Activated B cell treated with CpG ODN at 0.5 μM for 24 hours (primary cell): ENCODE measurements around the gene CA9. TPM values are rescaled to one million over a fixed set of nuclear protein-coding genes. Genes with fewer than 3 reads are reported as not detected.

ENCODE experiments used
- ATAC-seq: fragments of 200-7000 bp; cut with Tn5 transposase; one replicate; pipeline ENCODE4 v1.10.0; 2021; ENCODE audit warnings: low read depth, mild to moderate bottlenecking, moderate library complexity
- CTCF ChIA-PET: fragments of 350-600 bp; sonication (Branson Sonifier 250); formaldehyde crosslinking; loops from one replicate; lab custom pipeline; 2021; ENCODE audit warnings: antibody characterized with exemption; lab: Charles Lee
- POLR2A ChIA-PET: fragments of 350-600 bp; sonication (Branson Sonifier 250); formaldehyde crosslinking; loops from one replicate; lab custom pipeline; 2021; ENCODE audit warnings: antibody characterized with exemption; lab: Charles Lee
- DNase-seq: peaks from one replicate; pipeline ENCODE4 v3.0.0; 2022
- H3K27ac Mint-ChIP-seq: one replicate; pipeline ENCODE4 v1.8.0; 2020; ENCODE audit warnings: mixed read lengths
- H3K27me3 Mint-ChIP-seq: one replicate; pipeline ENCODE4 v1.8.0; 2021; ENCODE audit warnings: mixed read lengths
- H3K36me3 Mint-ChIP-seq: one replicate; pipeline ENCODE4 v1.8.0; 2021; ENCODE audit warnings: low read depth, mixed read lengths
- H3K4me1 Mint-ChIP-seq: one replicate; pipeline ENCODE4 v1.8.0; 2021; ENCODE audit warnings: mixed read lengths
- H3K4me3 Mint-ChIP-seq: one replicate; pipeline ENCODE4 v1.8.0; 2020; ENCODE audit warnings: mild to moderate bottlenecking, mixed read lengths
- H3K9me3 Mint-ChIP-seq: one replicate; pipeline ENCODE4 v1.8.0; 2020; ENCODE audit warnings: mixed read lengths
- intact Hi-C: fragments of 100-400 bp; cut with micrococcal nuclease; formaldehyde crosslinking; loops from one replicate; pipeline ENCODE4 v1.15.1; 2024
- total RNA-seq: library from RNA; stranded (reverse); gene quantifications from 2 replicates; pipeline ENCODE4 v1.2.3, GENCODE V29; 2022
- TF ChIP-seq, protein P1 (sequence below): fragments of 200-600 bp; IDR thresholded peaks from one replicate; pipeline ENCODE4 v1.8.0; 2022; ENCODE audit warnings: antibody characterized with exemption, mild to moderate bottlenecking

CA9 gene
- total RNA-seq, 1 donor from 2014 or later: not detected

- CTCF ChIA-PET: interaction anchor here (0.8 to 3.1 kb wide), 3 partner anchors 25 to 192 kb away, joined by 3 to 8 read pairs (median 4); partner anchors contain the start of gene ARHGEF39
- ATAC-seq (peak; percentile 21), DNase-seq (no peak)
- H3K4me1 Mint-ChIP-seq: peaks cover 12% of the 10 kb centered on the region
- POLR2A ChIA-PET: interaction anchor here (0.6 to 1.6 kb wide), 10 partner anchors 14 to 707 kb away, joined by 3 to 6 read pairs (median 4); partner anchors contain the start of genes CCDC107, CREB3, RMRP and TLN1
- peak overlapping the region; percentile 86 for H3K4me3 Mint-ChIP-seq
- H3K36me3 Mint-ChIP-seq: peaks cover 2% of the 10 kb centered on the region
- intact Hi-C loops: loop anchor here (1.0 kb wide), 1 partner anchor 25 kb away; the partner anchor contains the start of gene ARHGEF39
- no peak overlapping the region for H3K27ac Mint-ChIP-seq
- no peaks in the 10 kb centered on the region for H3K27me3 Mint-ChIP-seq
- TF ChIP-seq, protein P1, sequence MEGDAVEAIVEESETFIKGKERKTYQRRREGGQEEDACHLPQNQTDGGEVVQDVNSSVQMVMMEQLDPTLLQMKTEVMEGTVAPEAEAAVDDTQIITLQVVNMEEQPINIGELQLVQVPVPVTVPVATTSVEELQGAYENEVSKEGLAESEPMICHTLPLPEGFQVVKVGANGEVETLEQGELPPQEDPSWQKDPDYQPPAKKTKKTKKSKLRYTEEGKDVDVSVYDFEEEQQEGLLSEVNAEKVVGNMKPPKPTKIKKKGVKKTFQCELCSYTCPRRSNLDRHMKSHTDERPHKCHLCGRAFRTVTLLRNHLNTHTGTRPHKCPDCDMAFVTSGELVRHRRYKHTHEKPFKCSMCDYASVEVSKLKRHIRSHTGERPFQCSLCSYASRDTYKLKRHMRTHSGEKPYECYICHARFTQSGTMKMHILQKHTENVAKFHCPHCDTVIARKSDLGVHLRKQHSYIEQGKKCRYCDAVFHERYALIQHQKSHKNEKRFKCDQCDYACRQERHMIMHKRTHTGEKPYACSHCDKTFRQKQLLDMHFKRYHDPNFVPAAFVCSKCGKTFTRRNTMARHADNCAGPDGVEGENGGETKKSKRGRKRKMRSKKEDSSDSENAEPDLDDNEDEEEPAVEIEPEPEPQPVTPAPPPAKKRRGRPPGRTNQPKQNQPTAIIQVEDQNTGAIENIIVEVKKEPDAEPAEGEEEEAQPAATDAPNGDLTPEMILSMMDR: no peak
- H3K9me3 Mint-ChIP-seq: no peaks in the 10 kb centered on the region
These were observed 16.5 kb downstream of the CA9 start for GRCh38 chr9:35690294-35690613.

- DNase-seq (peak; percentile 27), ATAC-seq (peak; percentile 42)
- peak overlapping the region; percentile 76 for H3K27ac Mint-ChIP-seq
- ChIA-PET CTCF (interaction anchor here (0.8 to 3.1 kb wide), 6 partner anchors 26 to 192 kb away, joined by 3 to 8 read pairs (median 6); partner anchors contain the start of genes ARHGEF39, CCDC107, CREB3 and RMRP), POLR2A (interaction anchor here (0.6 to 1.6 kb wide), 10 partner anchors 14 to 708 kb away, joined by 3 to 6 read pairs (median 4); partner anchors contain the start of genes CCDC107, CREB3, RMRP and TLN1)
- peaks cover 2% of the 10 kb centered on the region for H3K36me3 Mint-ChIP-seq
- peaks cover 12% of the 10 kb centered on the region for H3K4me1 Mint-ChIP-seq
- no peaks in the 10 kb centered on the region for H3K27me3 Mint-ChIP-seq
- TF ChIP-seq, protein P1: no peak
- intact Hi-C loops: loop anchor here (1.0 kb wide), 1 partner anchor 25 kb away; the partner anchor contains the start of gene ARHGEF39
- H3K9me3 Mint-ChIP-seq: no peaks in the 10 kb centered on the region
- H3K4me3 Mint-ChIP-seq: peak overlapping the region; percentile 86
These were observed 17.0 kb downstream of the CA9 start for GRCh38 chr9:35690614-35691333.

GRCh38 chr9:35691334-35691650, 17.6 kb downstream of the CA9 start:
- ATAC-seq: peak; percentile 9
- CTCF ChIA-PET: interaction anchor here (0.8 to 3.1 kb wide), 5 partner anchors 34 to 191 kb away, joined by 3 to 8 read pairs (median 8); partner anchors contain the start of genes CCDC107, CREB3, RMRP and TLN1
- no peak for DNase-seq
- intact Hi-C loops: no loop called here
- no peaks in the 10 kb centered on the region for H3K27me3 Mint-ChIP-seq
- H3K4me1 Mint-ChIP-seq: peaks cover 13% of the 10 kb centered on the region
- POLR2A ChIA-PET: interaction anchor here (0.9 to 1.6 kb wide), 3 partner anchors 41 to 151 kb away, joined by 3 to 4 read pairs (median 4); partner anchors contain the start of genes CREB3 and TLN1
- H3K36me3 Mint-ChIP-seq: peaks cover 2% of the 10 kb centered on the region
- no peaks in the 10 kb centered on the region for H3K9me3 Mint-ChIP-seq
- peak overlapping the region; percentile 76 for H3K27ac Mint-ChIP-seq
- H3K4me3 Mint-ChIP-seq: peak overlapping the region; percentile 86
- TF ChIP-seq, protein P1: no peak

DNA sequence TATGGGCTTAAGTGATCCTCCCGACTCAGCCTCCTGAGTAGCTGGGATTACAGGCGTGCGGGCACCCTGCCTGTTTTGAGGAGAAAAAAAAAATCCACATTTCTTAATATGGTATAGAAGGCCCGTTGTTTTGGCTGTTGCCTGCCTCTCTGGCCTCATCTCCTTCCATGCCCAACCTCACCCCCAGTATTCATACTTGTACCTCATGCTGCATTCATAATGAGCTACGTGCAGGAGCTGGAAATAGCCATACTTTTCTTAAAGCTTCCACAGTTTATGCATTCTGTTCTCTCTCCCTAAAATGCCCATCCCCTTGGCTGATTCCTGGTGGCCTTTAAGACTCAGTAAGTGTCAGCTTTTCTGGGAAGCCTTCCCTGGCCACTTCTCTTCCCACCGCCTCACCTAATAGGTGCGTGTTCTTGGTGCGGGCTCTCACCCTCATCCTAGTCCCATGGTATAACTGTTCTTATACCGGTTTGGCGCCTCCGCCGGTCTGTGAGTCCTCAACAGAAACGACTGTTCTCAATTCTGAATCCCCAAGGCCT, 18.1 kb downstream of the CA9 start:
- ATAC-seq: no peak
- Mint-ChIP-seq H3K9me3 (no peaks in the 10 kb centered on the region), H3K4me1 (peaks cover 19% of the 10 kb centered on the region), H3K36me3 (peaks cover 2% of the 10 kb centered on the region), H3K27me3 (no peaks in the 10 kb centered on the region), H3K4me3 (peak overlapping the region; percentile 86), H3K27ac (peak overlapping the region; percentile 30)
- intact Hi-C loops: no loop called here
- CTCF ChIA-PET: interaction anchor here (1.5 to 3.1 kb wide), 3 partner anchors 34 to 79 kb away, joined by 8 read pairs; partner anchors contain the start of genes CCDC107 and RMRP
- TF ChIP-seq, protein P1: no peak
- POLR2A ChIA-PET: interaction anchor here (0.9 to 1.4 kb wide), 2 partner anchors 45 to 151 kb away, joined by 3 to 4 read pairs; no protein-coding TSS in a partner anchor
- DNase-seq: no peak
